H1 (cell line): Measurements from ENCODE around the gene FSD1. TPM values are rescaled to one million over a fixed set of nuclear protein-coding genes. Genes with fewer than 3 reads are reported as not detected.

Experiments
- BACH1 ChIP-seq: IDR thresholded peaks from 2 replicates; pipeline ENCODE4 v1.6.1; 2012; ENCODE audit warnings: low read length, improper control_type of control experiment
- CEBPB ChIP-seq: IDR thresholded peaks from 2 replicates; pipeline ENCODE4 v1.6.1; 2012; ENCODE audit warnings: low read depth, low read length
- CHD2 ChIP-seq: IDR thresholded peaks from 2 replicates; pipeline ENCODE4 v1.6.1; 2012; ENCODE audit warnings: low read length, improper control_type of control experiment
- CREB1 ChIP-seq: IDR thresholded peaks from 2 replicates; pipeline ENCODE4 v1.6.1; 2012; ENCODE audit warnings: inconsistent platforms
- EP300 ChIP-seq, 2 experiments: IDR thresholded peaks; 1 replicate in 1 of 2; 2 replicates in 1 of 2; pipeline ENCODE4 v1.6.1; 2011 to 2012; ENCODE audit warnings: low read depth in 2 of 2, low read length in 2 of 2, mild to moderate bottlenecking in 2 of 2, borderline replicate concordance in 1 of 2, inconsistent platforms in 1 of 2, moderate library complexity in 1 of 2
- FOSL1 ChIP-seq: IDR thresholded peaks from 2 replicates; pipeline ENCODE4 v1.6.1; 2011; ENCODE audit warnings: mild to moderate bottlenecking, low read depth, low read length, moderate library complexity; ENCODE audit not compliant: insufficient read depth
- GABPA ChIP-seq: IDR thresholded peaks from 2 replicates; pipeline ENCODE4 v1.6.1; 2011; ENCODE audit warnings: mild to moderate bottlenecking, low read length, moderate library complexity, borderline replicate concordance; ENCODE audit not compliant: insufficient read depth
- JUN ChIP-seq: IDR thresholded peaks from 2 replicates; pipeline ENCODE4 v1.6.1; 2011; ENCODE audit warnings: low read depth, mild to moderate bottlenecking, improper control_type of control experiment, low read length
- JUND ChIP-seq: IDR thresholded peaks from 2 replicates; pipeline ENCODE4 v1.6.1; 2011; ENCODE audit warnings: mild to moderate bottlenecking, improper control_type of control experiment, low read length
- MAX ChIP-seq: IDR thresholded peaks from 2 replicates; pipeline ENCODE4 v1.6.1; 2012; ENCODE audit warnings: inconsistent platforms
- RAD21 ChIP-seq, 2 experiments: IDR thresholded peaks in 1 of 2; conservative IDR thresholded peaks in 1 of 2; 2 replicates each; pipeline ENCODE4 v1.6.1; 2011; ENCODE audit warnings: low read depth in 2 of 2, low read length in 2 of 2, improper control_type of control experiment in 1 of 2, inconsistent platforms in 1 of 2, mild to moderate bottlenecking in 1 of 2, moderate library complexity in 1 of 2
- RFX5 ChIP-seq: IDR thresholded peaks from 2 replicates; pipeline ENCODE4 v1.6.1; 2011; ENCODE audit warnings: low read depth, low read length, improper control_type of control experiment, borderline replicate concordance
- RXRA ChIP-seq: IDR thresholded peaks from 2 replicates; pipeline ENCODE4 v1.6.1; 2011; ENCODE audit warnings: low read depth, mild to moderate bottlenecking, low read length, moderate library complexity; ENCODE audit not compliant: insufficient read depth
- SIN3A ChIP-seq, 2 experiments: IDR thresholded peaks in 1 of 2; conservative IDR thresholded peaks in 1 of 2; 2 replicates each; pipeline ENCODE4 v1.6.1; 2011 to 2012; ENCODE audit warnings: low read length in 2 of 2, improper control_type of control experiment in 1 of 2, low read depth in 1 of 2, mild to moderate bottlenecking in 1 of 2
- SP2 ChIP-seq: IDR thresholded peaks from 2 replicates; pipeline ENCODE4 v1.6.1; 2012; ENCODE audit warnings: mild to moderate bottlenecking, low read length, inconsistent platforms
- SRF ChIP-seq: IDR thresholded peaks from 2 replicates; pipeline ENCODE4 v1.6.1; 2011; ENCODE audit warnings: mild to moderate bottlenecking, low read depth, low read length, moderate library complexity
- TCF12 ChIP-seq: IDR thresholded peaks from 2 replicates; pipeline ENCODE4 v1.6.1; 2011; ENCODE audit warnings: low read depth, mild to moderate bottlenecking, low read length
- YY1 ChIP-seq: IDR thresholded peaks from 2 replicates; pipeline ENCODE4 v1.6.1; 2011; ENCODE audit warnings: low read depth, mild to moderate bottlenecking, low read length
- ZNF274 ChIP-seq: IDR thresholded peaks from 2 replicates; pipeline ENCODE4 v1.7.0; 2012; ENCODE audit warnings: low read length, borderline replicate concordance; ENCODE audit errors: extremely low read depth
- polyA plus RNA-seq, 7 experiments: library from polyadenylated mRNA; depleted of rRNA in 3 of 7; stranded (reverse) in 5 of 7; unstranded in 2 of 7; fragments of >200 nt in 5 of 7; fragments of 200-250 nt in 2 of 7; gene quantifications; 1 replicate in 5 of 7; 2 replicates in 1 of 7; 4 replicates in 1 of 7; pipeline versions ENCODE4 v1.2.1 to v1.2.3, GENCODE V29; 2011 to 2013; ENCODE audit warnings: missing spikeins in 2 of 7, mixed read lengths in 2 of 7
- total RNA-seq: library from RNA; stranded (reverse); fragmentation: NEBNext Ultra II Directional; extraction: Animal tissue kit (Norgen Biotek cat#: 25700); gene quantifications from 2 replicates; pipeline ENCODE4 v1.2.1, GENCODE V29; 2021
- TF ChIP-seq, protein P1 (sequence below): IDR thresholded peaks from 2 replicates; pipeline ENCODE4 v1.6.1; 2012; ENCODE audit warnings: inconsistent platforms

FSD1 gene
- total and polyA plus RNA-seq, 2 of the 8 experiments (the other 6 are each of a cell fraction or from before 2014, with no cell fraction given) = 58.8 to 181 TPM

DNA sequence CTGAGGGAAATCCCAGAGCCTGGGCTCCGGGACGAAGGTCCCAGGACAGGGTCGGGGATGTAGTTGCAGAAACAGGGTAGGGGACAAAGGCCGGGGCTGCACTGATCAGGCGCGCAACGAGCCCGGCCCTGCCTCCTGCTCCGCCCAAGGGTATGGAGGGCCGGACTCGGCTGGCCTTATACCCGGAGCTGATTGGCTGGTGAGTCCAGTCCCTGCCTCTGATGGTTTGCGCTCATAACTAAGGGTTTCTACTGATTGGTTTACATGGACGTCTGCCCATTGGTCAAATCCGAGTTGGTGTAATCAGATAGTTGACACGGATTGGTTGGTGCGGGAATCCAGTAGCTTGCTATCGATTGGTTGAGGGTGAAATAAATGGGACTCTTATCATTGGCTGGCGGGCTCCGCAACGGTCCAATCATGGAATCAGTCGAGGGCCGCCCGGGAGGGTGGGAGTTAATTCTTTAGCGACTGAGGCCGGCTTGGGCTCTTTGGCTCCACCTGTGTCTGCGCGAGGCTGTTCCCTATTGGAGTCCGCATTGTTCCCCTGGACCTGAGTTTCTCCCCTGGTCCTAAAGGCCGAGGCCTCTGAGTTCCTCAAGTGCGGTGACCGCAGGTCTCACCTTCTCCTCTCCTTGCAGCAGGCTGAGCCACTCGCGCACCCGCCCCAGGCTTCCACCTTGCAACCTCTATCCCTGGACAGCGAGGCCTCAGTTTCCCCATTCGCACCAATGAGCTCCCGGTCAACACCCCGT, 38.4 kb downstream of the FSD1 start (continued):
- TF ChIP-seq RXRA (no peak), YY1 (no peak), GABPA (peak; percentile 31; the same call in 1 of the 2 replicates), MAX (peak; percentile 55), SIN3A (conservative IDR thresholded peaks at IDR 0.05 in 1 of 2, IDR thresholded peaks at IDR 0.05 in 1 of 2; ENCODE audit: low read depth in 1 of 2, low read length in 2 of 2) (peak; percentile 15 to 33; a peak in 1 of 4 replicates), FOSL1 (0 out of 2 replicates have a peak, but pooled peaks have one; percentile 68), CEBPB (no peak), BACH1 (peak; percentile 73), CREB1 (peak; percentile 52), CHD2 (peak; percentile 96), SP2 (peak; percentile 60), JUND (no peak), EP300 (IDR thresholded peaks at IDR 0.05; ENCODE audit: borderline replicate concordance in 1 of 2, low read depth in 2 of 2, low read length in 2 of 2) (no peak), JUN (no peak), RFX5 (no peak), RAD21 (IDR thresholded peaks at IDR 0.05 in 1 of 2, conservative IDR thresholded peaks at IDR 0.05 in 1 of 2; ENCODE audit: low read depth in 2 of 2, low read length in 2 of 2) (peak; percentile 17 to 23; a peak in 2 of 4 replicates), TCF12 (no peak), ZNF274 (no peak), SRF (no peak)
- TF ChIP-seq, protein P1, sequence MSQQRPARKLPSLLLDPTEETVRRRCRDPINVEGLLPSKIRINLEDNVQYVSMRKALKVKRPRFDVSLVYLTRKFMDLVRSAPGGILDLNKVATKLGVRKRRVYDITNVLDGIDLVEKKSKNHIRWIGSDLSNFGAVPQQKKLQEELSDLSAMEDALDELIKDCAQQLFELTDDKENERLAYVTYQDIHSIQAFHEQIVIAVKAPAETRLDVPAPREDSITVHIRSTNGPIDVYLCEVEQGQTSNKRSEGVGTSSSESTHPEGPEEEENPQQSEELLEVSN = 0 out of 2 replicates have a peak, but pooled peaks have one; percentile 13
